Colonic mucosa (tissue), 4 donors: ENCODE measurements around the gene TOPAZ1. TPM values are rescaled to one million over a fixed set of nuclear protein-coding genes. Genes with fewer than 3 reads are reported as not detected.

Experiments
- DNase-seq: peaks from one replicate; pipeline ENCODE4 v3.0.0-alpha.2; 2020
- H3K27ac ChIP-seq: fragments of 200-600 bp; one replicate; pipeline ENCODE4 v1.8.0; 2021
- H3K27me3 ChIP-seq: fragments of 200-600 bp; one replicate; pipeline ENCODE4 v1.8.0; 2021
- H3K36me3 ChIP-seq: fragments of 200-600 bp; one replicate; pipeline ENCODE4 v1.8.0; 2021
- H3K4me1 ChIP-seq: fragments of 200-600 bp; one replicate; pipeline ENCODE4 v1.8.0; 2021; ENCODE audit warnings: mild to moderate bottlenecking
- H3K4me3 ChIP-seq: fragments of 200-600 bp; one replicate; pipeline ENCODE4 v1.8.0; 2021
- H3K9ac ChIP-seq, 2 donors: one replicate each; pipeline ENCODE4 v1.7.0; 2013; ENCODE audit warnings: control low read depth in 2 of 2, low read depth in 2 of 2, low read length in 2 of 2
- H3K9me3 ChIP-seq: fragments of 200-600 bp; one replicate; pipeline ENCODE4 v1.8.0; 2021
- CTCF ChIP-seq: fragments of 200-600 bp; IDR thresholded peaks from one replicate; pipeline ENCODE4 v1.8.0; 2022; ENCODE audit warnings: antibody characterized with exemption, mild to moderate bottlenecking
- intact Hi-C: fragments of 100-400 bp; cut with DNase I; formaldehyde crosslinking; loops from one replicate; pipeline ENCODE4 v1.14.1; 2022
- total RNA-seq, 2 donors: library from RNA; stranded (reverse); fragmentation: NEBNext Ultra II Directional in 1 of 2; extraction: Animal tissue kit (Norgen Biotek cat#: 25700) in 1 of 2; gene quantifications; one replicate each; pipeline ENCODE4 v1.2.1, GENCODE V29; 2021
- donor health status: healthy.
- donor health status: DM: no; HTN: no; CAD: no.
- donor health status: DM: no; HTN: no; CAD: no.

TOPAZ1 gene
- total RNA-seq, 2 donors from 2014 or later, result not detected

DNA sequence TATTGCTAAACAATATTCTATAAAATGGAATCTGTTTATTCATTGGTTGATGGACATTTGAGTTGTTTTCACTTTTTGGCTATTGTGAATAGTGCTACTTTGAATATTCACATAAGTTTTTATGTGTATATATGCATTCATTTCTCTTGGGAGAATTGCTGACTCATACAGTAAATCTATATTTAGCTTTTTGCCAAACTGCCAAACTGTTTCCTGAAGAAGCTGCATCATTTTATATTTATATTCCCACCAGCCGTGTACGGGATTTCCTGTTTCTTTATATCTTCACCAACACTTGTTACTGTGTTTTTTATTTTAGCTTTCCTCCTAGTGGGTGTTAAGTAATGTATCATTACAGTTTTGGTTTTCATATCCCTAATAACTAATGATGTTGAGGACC is 84.3 kb downstream of the TOPAZ1 start:
- H3K36me3 ChIP-seq, result no peaks in the 10 kb centered on the region
- H3K9ac ChIP-seq, result no peak overlapping the region
- no peaks in the 10 kb centered on the region for H3K9me3 ChIP-seq
- no peaks in the 10 kb centered on the region for H3K27me3 ChIP-seq
- intact Hi-C loops, result no loop called here
- H3K4me1 ChIP-seq, result no peaks in the 10 kb centered on the region
- no peak for DNase-seq
- H3K27ac ChIP-seq, result no peak overlapping the region
- H3K4me3 ChIP-seq, result no peak overlapping the region
- TF ChIP-seq CTCF, result no peak

DNA sequence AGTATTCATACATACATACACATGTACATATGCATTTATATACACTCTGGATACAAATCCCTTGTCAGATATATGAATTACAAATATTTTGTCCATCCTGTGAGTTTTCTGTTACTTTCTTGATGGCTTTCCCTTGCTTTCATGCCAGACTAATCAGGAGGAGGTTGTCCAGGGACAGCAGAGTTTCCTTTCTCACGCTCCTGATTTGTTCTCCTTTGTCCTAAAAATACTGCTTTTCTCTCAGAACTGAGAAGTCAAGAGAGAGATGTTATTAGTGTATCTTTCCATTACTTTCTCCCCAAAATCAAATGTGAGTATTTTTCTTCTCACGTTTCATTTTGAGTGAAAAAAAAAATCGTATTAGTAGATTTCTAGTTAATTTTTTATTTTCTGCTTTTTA is 84.8 kb downstream of the TOPAZ1 start:
- no peaks in the 10 kb centered on the region for H3K9me3 ChIP-seq
- no peaks in the 10 kb centered on the region for H3K27me3 ChIP-seq
- H3K4me3 ChIP-seq, result no peak overlapping the region
- no peak for DNase-seq
- H3K4me1 ChIP-seq, result no peaks in the 10 kb centered on the region
- H3K9ac ChIP-seq, result no peak overlapping the region
- H3K27ac ChIP-seq, result no peak overlapping the region
- H3K36me3 ChIP-seq, result no peaks in the 10 kb centered on the region
- TF ChIP-seq CTCF, result no peak
- intact Hi-C loops, result no loop called here

DNA sequence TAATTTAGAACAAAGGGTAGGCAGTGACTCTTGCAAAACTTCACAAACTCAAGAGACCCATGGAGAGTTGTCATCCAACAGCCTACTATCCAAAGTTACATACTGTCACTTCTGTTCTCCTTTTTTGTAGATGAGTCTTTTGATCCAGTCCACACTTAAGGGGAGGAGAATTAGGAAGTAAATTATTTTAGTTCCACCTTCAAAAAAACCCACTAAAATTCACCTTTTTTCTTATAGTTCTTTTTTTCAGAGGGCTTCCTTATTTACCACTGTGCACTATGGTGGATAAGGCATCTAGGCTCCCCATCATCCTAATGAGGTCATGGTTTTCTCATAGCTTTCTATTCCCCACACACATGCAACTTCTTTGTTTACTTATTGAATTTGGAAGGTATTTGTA is 88.3 kb downstream of the TOPAZ1 start:
- intact Hi-C loops, result loop anchor here (10.0 kb wide), 1 partner anchor 185 kb away; no protein-coding TSS in a partner anchor
- no peaks in the 10 kb centered on the region for H3K4me1 ChIP-seq
- H3K4me3 ChIP-seq, result no peak overlapping the region
- H3K9me3 ChIP-seq, result no peaks in the 10 kb centered on the region
- H3K27ac ChIP-seq, result no peak overlapping the region
- no peaks in the 10 kb centered on the region for H3K27me3 ChIP-seq
- no peaks in the 10 kb centered on the region for H3K36me3 ChIP-seq
- TF ChIP-seq CTCF, result no peak
- H3K9ac ChIP-seq, result no peak overlapping the region
- DNase-seq, result no peak

DNA sequence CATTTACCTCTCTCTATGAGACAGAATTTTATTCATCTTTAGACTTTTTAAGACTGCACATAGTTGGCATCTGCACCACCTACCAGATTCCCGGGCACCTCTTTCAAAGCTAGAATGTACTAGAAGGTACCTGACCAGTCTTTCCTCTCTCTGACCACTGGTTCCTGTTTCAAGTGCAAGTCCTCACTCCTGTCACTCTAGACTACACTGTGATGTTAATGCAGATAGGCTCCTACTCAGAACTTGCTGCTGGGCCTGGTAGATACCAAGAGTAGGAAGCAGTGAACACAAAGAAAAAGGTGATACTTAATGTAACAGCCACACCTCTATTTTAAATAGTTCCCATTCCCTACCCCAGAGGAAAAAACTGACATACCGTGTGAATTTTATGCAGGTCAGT is 88.8 kb downstream of the TOPAZ1 start:
- H3K9me3 ChIP-seq, result no peaks in the 10 kb centered on the region
- H3K27ac ChIP-seq, result no peak overlapping the region
- DNase-seq, result no peak
- H3K4me1 ChIP-seq, result no peaks in the 10 kb centered on the region
- no peak for TF ChIP-seq CTCF
- H3K9ac ChIP-seq, result no peak overlapping the region
- intact Hi-C loops, result loop anchor here (10.0 kb wide), 1 partner anchor 184 kb away; no protein-coding TSS in a partner anchor
- no peak overlapping the region for H3K4me3 ChIP-seq
- H3K36me3 ChIP-seq, result no peaks in the 10 kb centered on the region
- no peaks in the 10 kb centered on the region for H3K27me3 ChIP-seq

GRCh38 chr3:44334326-44334725 is 92.6 kb downstream of the TOPAZ1 start:
- Histone ChIP-seq H3K27ac (no peak overlapping the region), H3K4me1 (no peaks in the 10 kb centered on the region), H3K36me3 (no peaks in the 10 kb centered on the region), H3K9me3 (no peaks in the 10 kb centered on the region), H3K27me3 (no peaks in the 10 kb centered on the region), H3K4me3 (no peak overlapping the region), H3K9ac (no peak overlapping the region)
- no peak for TF ChIP-seq CTCF
- intact Hi-C loops, result loop anchor here (10.0 kb wide), 1 partner anchor 180 kb away; no protein-coding TSS in a partner anchor
- DNase-seq, result no peak
